Naive B cell (primary cell): ENCODE measurements around the gene FTO. TPM values are rescaled to one million over a fixed set of nuclear protein-coding genes. Genes with fewer than 3 reads are reported as not detected.

Experiments used
- ATAC-seq, 2 donors: fragments of 150-1000 bp; cut with Tn5 transposase; 2 replicates each; pipeline ENCODE4 v1.10.0; 2021; ENCODE audit warnings: low read depth in 2 of 2, mild to moderate bottlenecking in 2 of 2, moderate library complexity in 2 of 2
- DNase-seq: peaks from one replicate; pipeline ENCODE4 v3.0.0; 2022
- H3K27ac Mint-ChIP-seq, 6 donors: one replicate each; pipeline ENCODE4 v1.8.0; 2020 to 2022; ENCODE audit warnings: mild to moderate bottlenecking in 6 of 6, mixed read lengths in 6 of 6, moderate library complexity in 5 of 6, inconsistent platforms in 2 of 6
- H3K27me3 Mint-ChIP-seq, 3 donors: one replicate each; pipeline ENCODE4 v1.8.0; 2021 to 2022; ENCODE audit warnings: mixed read lengths in 3 of 3, mild to moderate bottlenecking in 1 of 3
- H3K36me3 Mint-ChIP-seq, 2 donors: one replicate each; pipeline ENCODE4 v1.8.0; 2020 to 2022; ENCODE audit warnings: mixed read lengths in 2 of 2, inconsistent platforms in 1 of 2, mild to moderate bottlenecking in 1 of 2
- H3K4me1 Mint-ChIP-seq, 3 donors: one replicate each; pipeline ENCODE4 v1.8.0; 2020 to 2022; ENCODE audit warnings: mixed read lengths in 3 of 3, inconsistent platforms in 1 of 3, mild to moderate bottlenecking in 1 of 3, moderate library complexity in 1 of 3
- H3K4me3 Mint-ChIP-seq, 8 donors: one replicate each; pipeline ENCODE4 v1.8.0; 2020 to 2022; ENCODE audit warnings: mild to moderate bottlenecking in 8 of 8, mixed read lengths in 8 of 8, moderate library complexity in 8 of 8, inconsistent platforms in 2 of 8
- H3K9me3 Mint-ChIP-seq, 7 donors: one replicate each; pipeline ENCODE4 v1.8.0; 2020 to 2022; ENCODE audit warnings: mixed read lengths in 7 of 7, mild to moderate bottlenecking in 5 of 7, inconsistent platforms in 2 of 7, moderate library complexity in 1 of 7
- polyA plus RNA-seq, 6 donors: library from polyadenylated mRNA; unstranded; fragments of 300-500 nt; fragmentation: Illumina TruSeq; gene quantifications; one replicate each; pipeline ENCODE4 v1.2.3, GENCODE V29; 2021; ENCODE audit warnings: low read depth in 6 of 6

Gene FTO
- polyA plus RNA-seq, 6 donors from 2014 or later = 64.7 to 89.0 (median 79.6) TPM

DNA sequence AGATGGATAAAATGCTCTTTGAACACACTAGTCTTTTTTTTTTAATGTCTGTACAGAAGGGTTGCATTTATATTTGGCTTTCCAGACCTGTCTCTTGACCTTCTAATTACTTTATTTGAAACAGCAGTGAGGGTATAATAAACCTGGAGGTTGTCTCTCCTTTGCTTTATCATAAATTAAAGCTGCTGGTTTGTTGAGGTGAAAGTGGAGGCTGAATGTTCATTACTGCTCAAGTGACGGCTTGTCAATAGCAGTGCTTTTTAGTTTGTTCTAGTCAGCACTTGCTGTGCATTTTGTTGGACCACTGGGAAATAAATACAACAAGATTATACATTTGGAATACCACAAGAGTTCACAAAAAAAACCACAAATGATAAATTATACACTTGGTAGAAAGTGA lies 318.4 kb downstream of the FTO start:
- Mint-ChIP-seq H3K27me3 (no peaks in the 10 kb centered on the region), H3K4me3 (no peak overlapping the region), H3K27ac (peak overlapping the region in 1 of 6 donors; percentile 14), H3K9me3 (peaks cover 0 to 31% (median 15%) of the 10 kb centered on the region in 7 donors), H3K36me3 (peaks cover 23 to 31% of the 10 kb centered on the region in 2 donors), H3K4me1 (no peaks in the 10 kb centered on the region)
- DNase-seq = no peak
- ATAC-seq = no peak

DNA sequence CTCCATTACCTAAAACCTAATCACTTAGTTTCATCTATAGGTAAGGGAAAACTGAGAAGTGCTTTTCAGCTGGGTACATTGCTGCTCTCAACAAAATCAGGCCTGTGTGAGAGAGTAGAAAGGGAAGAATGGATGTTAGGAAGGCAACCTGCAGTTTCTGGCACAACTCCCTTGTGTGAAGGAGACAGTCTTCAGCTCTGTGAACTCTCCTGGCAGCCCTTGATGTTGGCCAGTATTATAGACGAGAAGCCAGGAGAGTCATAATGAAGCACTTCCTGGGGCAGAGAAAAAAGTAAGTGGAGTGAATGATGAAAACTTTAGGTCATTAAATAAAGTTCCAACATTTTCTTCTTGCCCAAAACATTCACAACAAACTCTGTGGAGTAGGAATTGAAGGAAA lies 322.5 kb downstream of the FTO start:
- no peak overlapping the region for H3K4me3 Mint-ChIP-seq
- peaks cover 0 to 28% (median 11%) of the 10 kb centered on the region in 7 donors for H3K9me3 Mint-ChIP-seq
- H3K27ac Mint-ChIP-seq = peak overlapping the region in 1 of 6 donors; percentile 32
- no peaks in the 10 kb centered on the region for H3K4me1 Mint-ChIP-seq
- no peaks in the 10 kb centered on the region for H3K27me3 Mint-ChIP-seq
- ATAC-seq = no peak
- no peak for DNase-seq
- peaks cover 15 to 45% of the 10 kb centered on the region in 2 donors for H3K36me3 Mint-ChIP-seq

DNA sequence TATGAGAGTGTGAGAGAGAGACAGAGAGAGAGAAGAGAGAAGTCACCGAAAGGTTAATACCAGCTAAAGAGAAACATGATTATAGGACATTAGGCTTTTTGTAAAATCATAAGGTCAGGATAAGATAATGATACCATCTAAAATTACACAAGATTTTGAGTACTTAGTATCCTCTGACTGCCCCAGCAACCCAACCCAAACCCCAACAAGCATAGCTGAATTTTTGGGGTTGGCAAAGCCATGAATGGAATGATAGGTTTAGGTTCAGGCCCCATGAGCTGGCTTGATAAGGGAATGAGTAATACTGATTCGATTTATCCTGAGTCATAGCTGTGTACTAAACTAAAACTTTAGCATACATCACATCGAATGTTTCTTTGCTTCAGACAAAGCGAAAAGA lies 323.1 kb downstream of the FTO start:
- DNase-seq = no peak

DNA sequence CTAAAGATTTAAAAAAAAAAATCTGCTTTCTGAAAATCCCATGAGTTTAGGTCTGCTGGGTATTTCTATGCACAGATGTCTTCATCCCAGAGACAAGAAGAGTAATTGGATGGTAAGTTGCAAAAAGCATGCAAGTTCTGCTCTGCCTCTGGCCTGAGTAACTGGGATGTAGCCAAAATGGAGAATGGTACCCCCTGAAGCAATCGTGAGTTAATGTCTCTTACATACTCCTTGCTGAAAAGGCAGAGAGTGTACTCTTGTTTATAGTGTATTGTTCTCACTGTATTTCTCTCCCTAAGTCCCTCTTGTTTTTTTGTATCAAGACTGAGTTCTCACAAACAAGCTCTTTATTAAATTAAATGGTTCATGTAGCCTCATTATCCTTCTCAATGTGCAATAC lies 323.6 kb downstream of the FTO start:
- no peak for ATAC-seq
- H3K27ac Mint-ChIP-seq = no peak overlapping the region
- H3K9me3 Mint-ChIP-seq = peaks cover 0 to 25% (median 4%) of the 10 kb centered on the region in 7 donors
- no peak for DNase-seq
- no peak overlapping the region for H3K4me3 Mint-ChIP-seq
- no peaks in the 10 kb centered on the region for H3K27me3 Mint-ChIP-seq
- peaks cover 22 to 41% of the 10 kb centered on the region in 2 donors for H3K36me3 Mint-ChIP-seq
- H3K4me1 Mint-ChIP-seq = no peaks in the 10 kb centered on the region

More for the DNA sequence above, 323.1 kb downstream of the FTO start:
- Mint-ChIP-seq H3K27me3 (no peaks in the 10 kb centered on the region), H3K9me3 (peaks cover 0 to 26% (median 6%) of the 10 kb centered on the region in 7 donors), H3K27ac (no peak overlapping the region), H3K36me3 (peaks cover 21 to 43% of the 10 kb centered on the region in 2 donors), H3K4me1 (no peaks in the 10 kb centered on the region), H3K4me3 (peak overlapping the region in 1 of 8 donors; percentile 15)
- no peak for ATAC-seq

DNA sequence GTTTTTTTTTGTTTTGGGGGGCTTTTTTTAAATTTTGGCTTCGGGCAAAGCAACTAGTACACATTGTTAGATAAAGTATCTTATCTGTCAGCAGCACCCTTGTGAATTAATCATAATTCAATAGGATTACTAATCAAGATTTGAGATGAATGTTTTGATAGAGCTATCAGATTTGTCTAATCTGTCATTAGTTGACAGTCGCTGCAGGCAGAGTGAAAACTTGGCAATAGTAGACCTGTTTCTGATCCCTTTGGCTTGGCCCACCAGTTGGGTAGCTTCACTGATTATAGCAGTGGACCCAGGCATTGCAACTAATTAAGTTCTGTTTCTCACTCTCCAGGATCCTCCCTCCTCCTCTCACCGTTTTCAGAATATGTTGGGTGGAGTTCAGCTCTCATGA lies 324.0 kb downstream of the FTO start:
- DNase-seq (no peak), ATAC-seq (no peak)
- H3K9me3 Mint-ChIP-seq = peaks cover 0 to 22% (median 3%) of the 10 kb centered on the region in 7 donors
- no peaks in the 10 kb centered on the region for H3K4me1 Mint-ChIP-seq
- H3K4me3 Mint-ChIP-seq = no peak overlapping the region
- H3K27me3 Mint-ChIP-seq = no peaks in the 10 kb centered on the region
- H3K36me3 Mint-ChIP-seq = peaks cover 26 to 41% of the 10 kb centered on the region in 2 donors
- peak overlapping the region in 1 of 6 donors; percentile 80 for H3K27ac Mint-ChIP-seq

DNA sequence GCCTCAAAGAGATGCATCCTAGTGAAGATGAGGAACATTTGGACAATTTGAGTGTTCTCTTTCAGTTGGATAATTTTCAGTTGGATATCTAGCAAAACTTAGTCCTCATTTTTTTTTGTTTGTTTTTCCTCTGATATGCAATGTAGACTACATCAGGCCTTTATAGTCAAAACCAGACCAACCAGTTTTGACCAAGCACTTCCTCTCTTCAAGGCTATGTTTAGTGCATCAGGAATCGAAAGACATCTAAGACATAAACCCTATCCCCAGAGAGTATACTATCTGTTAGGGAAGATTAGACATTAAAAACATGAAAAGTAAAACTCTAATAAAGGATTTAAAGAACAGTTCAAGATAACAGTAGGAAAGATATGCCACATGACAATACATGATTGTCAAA lies 326.5 kb downstream of the FTO start:
- DNase-seq (no peak), ATAC-seq (no peak)
- no peak overlapping the region for H3K4me3 Mint-ChIP-seq
- peaks cover 28 to 36% of the 10 kb centered on the region in 2 donors for H3K36me3 Mint-ChIP-seq
- H3K4me1 Mint-ChIP-seq = no peaks in the 10 kb centered on the region
- H3K27me3 Mint-ChIP-seq = no peaks in the 10 kb centered on the region
- peaks cover 0 to 20% (median 0%) of the 10 kb centered on the region in 7 donors for H3K9me3 Mint-ChIP-seq
- H3K27ac Mint-ChIP-seq = no peak overlapping the region

DNA sequence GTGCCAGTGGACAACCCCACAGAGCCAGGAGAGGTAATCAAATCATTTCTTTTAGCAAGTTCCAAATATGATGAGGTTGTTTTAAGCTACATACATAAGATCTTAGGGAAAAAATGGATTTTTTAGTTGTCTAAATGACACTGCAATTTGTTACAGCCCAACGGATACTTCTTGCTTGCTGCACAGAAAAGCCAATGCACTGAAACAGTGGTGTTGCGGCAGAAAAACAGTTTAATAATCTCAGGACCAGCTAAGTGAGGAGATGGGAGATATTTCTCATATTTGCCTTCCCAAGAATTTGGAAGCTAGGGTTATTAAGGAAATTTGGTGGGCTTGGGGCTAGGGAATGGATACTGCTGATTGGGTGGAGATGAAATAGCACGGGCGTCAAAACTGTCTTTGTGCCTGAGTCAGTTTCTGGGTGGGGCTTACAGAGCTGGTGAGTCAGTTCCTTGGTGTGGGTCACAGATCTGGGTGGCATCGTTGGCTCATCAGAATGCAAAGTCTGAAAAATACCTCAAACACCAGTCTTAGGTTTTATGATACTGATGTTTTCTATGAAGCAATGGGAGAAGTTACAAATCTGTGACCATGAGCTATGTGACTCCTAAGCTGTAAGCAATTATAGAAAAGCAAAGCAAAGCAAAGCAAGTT lies 327.3 kb downstream of the FTO start:
- no peak overlapping the region for H3K27ac Mint-ChIP-seq
- no peak overlapping the region for H3K4me3 Mint-ChIP-seq
- H3K9me3 Mint-ChIP-seq = peaks cover 0 to 20% (median 0%) of the 10 kb centered on the region in 7 donors
- H3K4me1 Mint-ChIP-seq = no peaks in the 10 kb centered on the region
- no peak for ATAC-seq
- no peaks in the 10 kb centered on the region for H3K27me3 Mint-ChIP-seq
- no peak for DNase-seq
- H3K36me3 Mint-ChIP-seq = peaks cover 28 to 34% of the 10 kb centered on the region in 2 donors

DNA sequence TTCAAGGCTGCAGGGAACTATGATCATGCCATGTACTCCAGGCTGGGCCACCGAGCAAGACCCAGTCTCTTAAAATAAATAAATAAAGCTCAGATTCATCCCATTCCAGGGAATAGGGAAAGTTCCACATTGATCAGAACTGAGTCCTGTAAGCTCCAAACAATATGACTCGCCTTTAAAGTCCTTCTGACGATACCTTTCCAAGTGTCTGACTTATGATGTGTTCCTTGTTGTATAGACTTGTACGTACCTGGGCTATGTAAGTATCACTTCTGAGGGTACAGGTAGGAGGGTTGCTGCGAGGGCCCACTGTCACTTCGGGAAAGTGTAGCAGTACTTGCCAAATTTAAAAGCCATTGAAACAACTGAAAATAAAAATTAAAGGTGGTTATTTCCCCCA lies 329.8 kb downstream of the FTO start:
- ATAC-seq (no peak), DNase-seq (no peak)
- Mint-ChIP-seq H3K4me1 (no peaks in the 10 kb centered on the region), H3K27me3 (no peaks in the 10 kb centered on the region), H3K9me3 (peaks cover 0 to 20% (median 0%) of the 10 kb centered on the region in 7 donors), H3K27ac (no peak overlapping the region), H3K4me3 (no peak overlapping the region), H3K36me3 (peaks cover 24 to 26% of the 10 kb centered on the region in 2 donors)

DNA sequence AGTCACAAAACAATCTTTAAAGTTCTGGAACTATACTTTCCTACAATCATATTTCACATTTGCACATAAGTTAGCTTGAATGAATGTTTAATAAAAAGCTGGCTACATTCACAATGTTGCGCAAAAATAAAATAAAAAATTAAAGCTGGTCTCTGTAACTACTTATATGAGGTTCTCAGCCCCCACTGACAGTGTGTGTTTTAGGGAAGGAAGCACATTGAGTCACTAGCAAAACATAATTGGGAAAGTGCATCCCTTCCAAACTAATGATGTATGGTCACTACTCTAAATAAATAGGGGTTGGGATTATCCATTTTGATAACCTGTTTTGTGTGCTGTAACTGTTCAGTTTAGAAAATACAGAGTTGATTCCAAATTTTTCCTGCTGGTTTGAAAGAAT lies 330.7 kb downstream of the FTO start:
- no peaks in the 10 kb centered on the region for H3K4me1 Mint-ChIP-seq
- no peak overlapping the region for H3K4me3 Mint-ChIP-seq
- no peak for DNase-seq
- H3K36me3 Mint-ChIP-seq = peaks cover 29 to 34% of the 10 kb centered on the region in 2 donors
- no peak for ATAC-seq
- no peak overlapping the region for H3K27ac Mint-ChIP-seq
- H3K9me3 Mint-ChIP-seq = peaks cover 0 to 15% (median 0%) of the 10 kb centered on the region in 7 donors
- no peaks in the 10 kb centered on the region for H3K27me3 Mint-ChIP-seq

DNA sequence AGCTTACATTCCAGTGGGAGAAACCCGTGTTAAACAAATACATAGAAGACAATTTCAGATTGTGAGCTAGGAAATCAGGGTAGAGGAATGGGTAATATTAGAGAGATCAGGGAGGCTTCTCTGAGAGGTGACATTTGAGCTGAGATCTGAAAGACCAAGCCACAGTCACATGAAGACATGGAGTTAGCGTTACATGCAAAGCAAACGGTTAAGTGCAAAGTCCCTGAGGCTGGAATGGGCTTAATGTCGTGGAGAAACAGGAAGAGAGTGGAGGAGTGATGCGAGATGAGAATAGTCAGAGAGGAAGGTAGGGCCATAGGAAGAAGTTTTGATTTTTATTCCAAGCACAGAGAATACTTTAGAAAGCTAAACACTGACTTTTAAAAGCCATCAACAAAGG lies 336.5 kb downstream of the FTO start:
- Mint-ChIP-seq H3K36me3 (peaks cover 30 to 31% of the 10 kb centered on the region in 2 donors), H3K27me3 (no peaks in the 10 kb centered on the region), H3K27ac (peak overlapping the region in 2 of 6 donors; percentile 0 to 1), H3K4me1 (no peaks in the 10 kb centered on the region), H3K9me3 (peaks cover 0 to 7% (median 4%) of the 10 kb centered on the region in 7 donors), H3K4me3 (no peak overlapping the region)
- DNase-seq (no peak), ATAC-seq (no peak)

DNA sequence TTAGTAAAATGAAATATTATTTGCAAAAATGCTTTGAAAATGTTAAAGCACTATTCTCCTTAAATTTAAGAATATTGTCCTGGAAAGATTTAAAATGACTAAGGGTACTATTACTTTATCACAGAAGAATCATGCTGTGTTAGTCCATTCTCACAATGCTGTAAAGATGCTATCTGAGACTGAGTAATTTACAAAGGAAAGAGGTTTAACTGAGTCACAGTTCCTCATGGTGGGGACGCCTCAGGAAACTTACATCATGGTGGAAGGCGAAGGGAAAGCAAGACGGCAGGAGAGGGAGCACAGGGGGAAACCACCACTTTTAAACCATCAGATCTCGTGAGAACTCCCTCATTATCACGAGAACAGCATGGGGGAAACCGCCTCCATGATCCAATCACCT lies 337.0 kb downstream of the FTO start:
- DNase-seq = no peak
- Mint-ChIP-seq H3K4me1 (no peaks in the 10 kb centered on the region), H3K27ac (peak overlapping the region in 2 of 6 donors; percentile 70 to 72), H3K27me3 (no peaks in the 10 kb centered on the region), H3K36me3 (peaks cover 30 to 31% of the 10 kb centered on the region in 2 donors), H3K4me3 (no peak overlapping the region), H3K9me3 (peaks cover 0 to 7% (median 4%) of the 10 kb centered on the region in 7 donors)
- no peak for ATAC-seq

DNA sequence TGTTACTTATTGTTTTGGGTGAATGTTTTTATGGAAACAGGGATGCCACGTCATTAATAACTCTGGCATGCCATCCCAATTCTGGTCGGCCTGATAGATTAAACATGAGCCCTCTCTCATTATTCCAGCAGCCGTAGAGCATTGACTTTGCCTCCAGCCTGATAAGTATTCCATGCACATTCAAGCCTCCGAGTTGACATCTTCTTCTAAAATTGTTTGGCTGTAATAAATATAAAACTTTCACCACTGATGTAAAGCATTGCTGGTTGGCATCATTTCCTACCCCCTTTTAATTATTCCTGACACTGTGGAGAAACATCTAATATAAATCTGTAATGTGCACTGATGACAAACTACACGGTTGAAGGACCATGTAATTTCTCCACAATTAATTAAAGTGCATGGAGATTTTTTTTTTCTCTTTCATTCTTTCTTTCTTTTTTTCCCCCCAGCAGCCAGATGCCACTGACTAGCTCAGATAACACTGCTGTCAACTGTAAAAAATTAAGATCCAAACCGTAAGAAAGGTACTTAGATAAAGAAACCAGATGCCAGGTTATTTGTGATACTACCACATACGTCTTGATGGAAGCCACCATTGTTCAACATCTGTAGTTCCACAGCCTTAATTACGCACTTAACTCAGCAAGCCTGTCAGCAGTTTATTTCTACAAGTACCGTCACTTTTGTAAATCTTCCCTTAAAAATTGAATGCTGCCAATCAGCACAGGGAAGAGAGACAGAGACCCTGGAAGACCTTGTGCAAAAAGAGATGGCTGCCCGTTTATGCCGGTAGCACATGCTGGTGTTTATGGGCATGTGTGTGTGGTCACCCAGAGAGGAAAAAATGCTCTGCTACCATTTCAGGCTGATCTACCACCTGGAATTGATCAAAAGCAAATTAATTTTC lies 344.9 kb downstream of the FTO start:
- Mint-ChIP-seq H3K27ac (peak overlapping the region in 1 of 6 donors; percentile 68), H3K4me1 (peaks cover 0 to 1% (median 0%) of the 10 kb centered on the region in 3 donors), H3K4me3 (no peak overlapping the region), H3K9me3 (no peaks in the 10 kb centered on the region), H3K27me3 (no peaks in the 10 kb centered on the region), H3K36me3 (peaks cover 0 to 5% of the 10 kb centered on the region in 2 donors)
- ATAC-seq (no peak), DNase-seq (no peak)

DNA sequence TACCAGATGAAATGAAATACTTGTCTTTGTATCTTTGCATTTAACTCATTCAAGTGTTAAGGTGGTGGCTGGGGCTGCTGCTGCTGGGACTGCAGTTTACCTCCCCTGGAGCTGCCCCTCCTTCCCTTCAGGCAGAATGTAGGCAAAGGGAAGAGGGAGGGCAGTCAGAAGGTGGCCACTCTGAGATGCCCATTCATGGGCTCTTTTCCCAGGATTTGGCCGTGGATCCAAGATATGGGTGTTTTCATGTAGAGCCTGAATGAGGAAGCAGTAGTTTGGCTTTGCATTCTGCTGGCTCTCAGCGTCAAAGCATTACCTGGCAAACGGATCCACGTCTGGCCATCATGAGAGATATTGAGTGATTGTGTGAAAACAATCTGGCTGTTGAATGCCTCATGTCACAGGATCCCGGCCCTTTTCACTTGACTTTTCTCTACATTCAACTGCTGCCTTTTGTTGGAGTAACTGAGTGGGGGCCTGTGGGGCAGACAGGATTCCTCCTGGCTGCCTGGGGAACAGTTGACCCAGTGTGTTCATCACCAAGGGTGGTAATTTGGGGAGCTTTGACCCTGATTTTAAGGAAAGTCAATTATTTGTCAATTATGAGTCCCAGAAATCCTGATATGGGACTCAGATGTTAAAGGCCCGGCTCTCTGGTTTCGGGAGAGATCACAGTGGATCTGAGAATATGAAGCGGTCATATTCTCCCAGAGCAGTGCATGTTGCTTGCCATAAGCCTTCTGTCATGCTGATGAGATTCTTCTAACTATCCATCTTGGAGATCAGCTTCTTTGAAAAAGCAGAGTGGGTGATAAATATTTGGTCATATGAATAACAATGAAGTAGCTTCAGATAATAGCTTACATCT lies 345.9 kb downstream of the FTO start:
- peak overlapping the region in 2 of 6 donors; percentile 58 to 68 for H3K27ac Mint-ChIP-seq
- H3K36me3 Mint-ChIP-seq = peaks cover 0 to 5% of the 10 kb centered on the region in 2 donors
- ATAC-seq (no peak), DNase-seq (no peak)
- H3K4me1 Mint-ChIP-seq = peaks cover 0 to 1% (median 0%) of the 10 kb centered on the region in 3 donors
- no peaks in the 10 kb centered on the region for H3K9me3 Mint-ChIP-seq
- H3K4me3 Mint-ChIP-seq = no peak overlapping the region
- no peaks in the 10 kb centered on the region for H3K27me3 Mint-ChIP-seq
